HEK293 (cell line): ENCODE results near the gene SOCS1.

Experiments used
- ZBTB8A ChIP-seq: fragments of 450-650 bp; formaldehyde crosslinking; IDR thresholded peaks from 2 replicates; pipeline ENCODE4 v1.5.1; 2016; ENCODE audit warnings: missing biosample characterization, missing genetic modification characterization
- ZNF138 ChIP-seq: fragments of 450-650 bp; formaldehyde crosslinking; IDR thresholded peaks from 2 replicates; pipeline ENCODE4 v1.5.1; 2016; ENCODE audit warnings: missing biosample characterization, missing genetic modification characterization, borderline replicate concordance
- ZNF274 ChIP-seq, 2 experiments: fragments of 200-500 bp in 1 of 2; fragments of 450-650 bp in 1 of 2; sonication (Bioruptor generic) in 1 of 2; formaldehyde crosslinking in 1 of 2; IDR thresholded peaks; 2 replicates each; pipeline versions ENCODE4 v1.5.1 to v1.6.1; 2014 to 2016; ENCODE audit warnings: borderline replicate concordance in 1 of 2, inconsistent platforms in 1 of 2, low read length in 1 of 2, missing biosample characterization in 1 of 2, missing genetic modification characterization in 1 of 2
- ZNF354C ChIP-seq: fragments of 450-650 bp; formaldehyde crosslinking; IDR thresholded peaks from 2 replicates; pipeline ENCODE4 v1.5.1; 2016; ENCODE audit warnings: missing biosample characterization, missing genetic modification characterization, low read depth, borderline replicate concordance
- ZNF433 ChIP-seq: fragments of 450-650 bp; formaldehyde crosslinking; IDR thresholded peaks from 2 replicates; pipeline ENCODE4 v1.5.1; 2016; ENCODE audit warnings: missing biosample characterization, missing genetic modification characterization, low read depth
- ZNF544 ChIP-seq: fragments of 450-650 bp; formaldehyde crosslinking; IDR thresholded peaks from 2 replicates; pipeline ENCODE4 v1.5.0; 2017; ENCODE audit warnings: missing biosample characterization, missing genetic modification characterization
- ZSCAN5A ChIP-seq: fragments of 450-650 bp; formaldehyde crosslinking; IDR thresholded peaks from 2 replicates; pipeline ENCODE4 v1.5.1; 2016; ENCODE audit warnings: missing biosample characterization, missing genetic modification characterization
- TF ChIP-seq, protein P1 (sequence below): fragments of 450-650 bp; formaldehyde crosslinking; IDR thresholded peaks from 2 replicates; pipeline ENCODE4 v1.5.1; 2016; ENCODE audit warnings: missing biosample characterization, missing genetic modification characterization

GRCh38 chr16:11211977-11212797 lies 43.8 kb downstream of the SOCS1 start:
- no peak for TF ChIP-seq ZNF138 (tag by site-specific recombination)
- TF ChIP-seq, protein P1, sequence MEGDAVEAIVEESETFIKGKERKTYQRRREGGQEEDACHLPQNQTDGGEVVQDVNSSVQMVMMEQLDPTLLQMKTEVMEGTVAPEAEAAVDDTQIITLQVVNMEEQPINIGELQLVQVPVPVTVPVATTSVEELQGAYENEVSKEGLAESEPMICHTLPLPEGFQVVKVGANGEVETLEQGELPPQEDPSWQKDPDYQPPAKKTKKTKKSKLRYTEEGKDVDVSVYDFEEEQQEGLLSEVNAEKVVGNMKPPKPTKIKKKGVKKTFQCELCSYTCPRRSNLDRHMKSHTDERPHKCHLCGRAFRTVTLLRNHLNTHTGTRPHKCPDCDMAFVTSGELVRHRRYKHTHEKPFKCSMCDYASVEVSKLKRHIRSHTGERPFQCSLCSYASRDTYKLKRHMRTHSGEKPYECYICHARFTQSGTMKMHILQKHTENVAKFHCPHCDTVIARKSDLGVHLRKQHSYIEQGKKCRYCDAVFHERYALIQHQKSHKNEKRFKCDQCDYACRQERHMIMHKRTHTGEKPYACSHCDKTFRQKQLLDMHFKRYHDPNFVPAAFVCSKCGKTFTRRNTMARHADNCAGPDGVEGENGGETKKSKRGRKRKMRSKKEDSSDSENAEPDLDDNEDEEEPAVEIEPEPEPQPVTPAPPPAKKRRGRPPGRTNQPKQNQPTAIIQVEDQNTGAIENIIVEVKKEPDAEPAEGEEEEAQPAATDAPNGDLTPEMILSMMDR (tag by site-specific recombination): no peak
- TF ChIP-seq ZNF433 (tag by site-specific recombination): no peak
- TF ChIP-seq ZNF274 (IDR thresholded peaks at IDR 0.05; ENCODE audit: low read length): no peak
- no peak for TF ChIP-seq ZNF274 (tag by site-specific recombination; IDR thresholded peaks at IDR 0.05; ENCODE audit: borderline replicate concordance)
- TF ChIP-seq ZNF544: no peak
- no peak for TF ChIP-seq ZSCAN5A (tag by site-specific recombination)
- no peak for TF ChIP-seq ZNF354C
- TF ChIP-seq ZBTB8A (tag by site-specific recombination): no peak
